Neural progenitor cell (in vitro differentiated cells): ENCODE measurements around the gene PFDN6. TPM values are rescaled to one million over a fixed set of nuclear protein-coding genes. Genes with fewer than 3 reads are reported as not detected.

Experiments
- DNase-seq: peaks from one replicate; pipeline ENCODE4 v3.0.0-alpha.2; 2016; ENCODE audit warnings: low spot score
- H2AFZ ChIP-seq: fragments of 200-600 bp; sonication (generic); replicated peaks from 2 replicates; pipeline ENCODE4 v1.6.1; 2016; ENCODE audit warnings: antibody characterized with exemption
- H3F3A ChIP-seq: fragments of 200-600 bp; sonication (generic); 2 replicates; pipeline ENCODE4 v1.6.1; 2016; ENCODE audit warnings: antibody characterized with exemption, low read depth
- H3K27ac ChIP-seq: fragments of 200-600 bp; sonication (generic); 2 replicates; pipeline ENCODE4 v1.5.1; 2016; ENCODE audit warnings: mild to moderate bottlenecking
- H3K27me3 ChIP-seq: fragments of 200-600 bp; sonication (generic); 2 replicates; pipeline ENCODE4 v1.6.1; 2016; ENCODE audit warnings: mild to moderate bottlenecking, moderate library complexity
- H3K36me3 ChIP-seq: fragments of 200-600 bp; sonication (generic); 2 replicates; pipeline ENCODE4 v1.5.1; 2016
- H3K4me1 ChIP-seq: fragments of 200-600 bp; sonication (generic); 2 replicates; pipeline ENCODE4 v1.6.1; 2016; ENCODE audit warnings: mixed run types
- H3K4me2 ChIP-seq: fragments of 200-600 bp; sonication (generic); 2 replicates; pipeline ENCODE4 v1.6.1; 2016
- H3K4me3 ChIP-seq: fragments of 200-600 bp; sonication (generic); 2 replicates; pipeline ENCODE4 v1.5.1; 2016
- H3K79me2 ChIP-seq: fragments of 200-600 bp; sonication (generic); 2 replicates; pipeline ENCODE4 v1.6.1; 2016; ENCODE audit warnings: low read depth
- H3K9ac ChIP-seq: fragments of 200-600 bp; sonication (generic); 2 replicates; pipeline ENCODE4 v1.6.1; 2016
- H3K9me3 ChIP-seq: fragments of 200-600 bp; sonication (generic); 2 replicates; pipeline ENCODE4 v1.5.1; 2016; ENCODE audit warnings: low read depth
- H4K20me1 ChIP-seq: fragments of 200-600 bp; sonication (generic); 2 replicates; pipeline ENCODE4 v1.6.1; 2016; ENCODE audit warnings: low read depth
- H3K27ac Mint-ChIP-seq: 3 replicates; pipeline ENCODE4 v1.8.0; 2021; ENCODE audit warnings: mixed read lengths
- H3K27me3 Mint-ChIP-seq: 2 replicates; pipeline ENCODE4 v1.8.0; 2022; ENCODE audit warnings: low read depth, mild to moderate bottlenecking, inconsistent platforms, moderate library complexity, mixed read lengths; ENCODE audit not compliant: insufficient read depth
- H3K36me3 Mint-ChIP-seq: 3 replicates; pipeline ENCODE4 v1.8.0; 2021; ENCODE audit warnings: mixed read lengths
- H3K4me1 Mint-ChIP-seq: 3 replicates; pipeline ENCODE4 v1.8.0; 2021; ENCODE audit warnings: mixed read lengths
- H3K4me3 Mint-ChIP-seq: 3 replicates; pipeline ENCODE4 v1.8.0; 2021; ENCODE audit warnings: mild to moderate bottlenecking, moderate library complexity, mixed read lengths
- H3K9me3 Mint-ChIP-seq: 3 replicates; pipeline ENCODE4 v1.8.0; 2020; ENCODE audit warnings: mixed read lengths
- CTCF ChIP-seq: fragments of 200-600 bp; sonication (generic); IDR thresholded peaks from 2 replicates; pipeline ENCODE4 v1.5.1; 2017; ENCODE audit warnings: antibody characterized with exemption, mild to moderate bottlenecking
- EZH2 ChIP-seq: fragments of 200-600 bp; sonication (generic); IDR thresholded peaks from 2 replicates; pipeline ENCODE4 v1.6.1; 2017; ENCODE audit warnings: antibody characterized with exemption, mild to moderate bottlenecking, moderate library complexity
- EZH2phosphoT487 ChIP-seq: fragments of 200-600 bp; sonication (generic); IDR thresholded peaks from 2 replicates; pipeline ENCODE4 v1.6.1; 2017; ENCODE audit warnings: antibody characterized with exemption
- total RNA-seq: library from RNA; depleted of rRNA; stranded (reverse); fragments of >200 nt; gene quantifications from 2 replicates; pipeline ENCODE4 v1.2.3, GENCODE V29; 2015; ENCODE audit warnings: low replicate concordance

PFDN6 gene
- total RNA-seq, 1 donor from 2014 or later, result 35.6 TPM

GRCh38 chr6:33247977-33248642 lies 41.3 kb upstream of the PFDN6 start:
- peak overlapping the region; percentile 47 for H3K27ac Mint-ChIP-seq
- DNase-seq, result peak; percentile 94
- peaks cover 20% of the 10 kb centered on the region for H3F3A ChIP-seq
- H3K36me3 ChIP-seq, result no peaks in the 10 kb centered on the region
- H3K4me1 Mint-ChIP-seq, result peaks cover 27% of the 10 kb centered on the region
- H3K27me3 ChIP-seq, result peaks cover 50% of the 10 kb centered on the region
- no peak overlapping the region for H3K9ac ChIP-seq
- TF ChIP-seq EZH2, result no peak
- TF ChIP-seq CTCF, result peak; percentile 86
- TF ChIP-seq EZH2phosphoT487, result no peak
- H3K79me2 ChIP-seq, result no peaks in the 10 kb centered on the region
- H3K27ac ChIP-seq, result no peak overlapping the region
- H3K9me3 ChIP-seq, result no peaks in the 10 kb centered on the region
- H4K20me1 ChIP-seq, result peaks cover 6% of the 10 kb centered on the region
- H3K36me3 Mint-ChIP-seq, result peaks cover 13% of the 10 kb centered on the region
- H3K27me3 Mint-ChIP-seq, result peaks cover 5% of the 10 kb centered on the region
- peak overlapping the region; percentile 95 for H2AFZ ChIP-seq
- H3K4me2 ChIP-seq, result peak overlapping the region; percentile 80
- no peaks in the 10 kb centered on the region for H3K9me3 Mint-ChIP-seq
- peak overlapping the region; percentile 88 for H3K4me3 Mint-ChIP-seq
- peak overlapping the region; percentile 49 for H3K4me3 ChIP-seq
- peaks cover 6% of the 10 kb centered on the region for H3K4me1 ChIP-seq

- Histone ChIP-seq H3K27ac (no peak overlapping the region), H3K4me3 (peak overlapping the region; percentile 49), H4K20me1 (peaks cover 6% of the 10 kb centered on the region), H3K27me3 (peaks cover 45% of the 10 kb centered on the region), H3K4me2 (peak overlapping the region; percentile 80), H3K4me1 (peaks cover 6% of the 10 kb centered on the region), H3K79me2 (no peaks in the 10 kb centered on the region), H3K36me3 (no peaks in the 10 kb centered on the region), H2AFZ (no peak overlapping the region), H3F3A (peaks cover 20% of the 10 kb centered on the region), H3K9ac (no peak overlapping the region), H3K9me3 (no peaks in the 10 kb centered on the region)
- Mint-ChIP-seq H3K4me3 (peak overlapping the region; percentile 88), H3K27me3 (peaks cover 5% of the 10 kb centered on the region), H3K9me3 (no peaks in the 10 kb centered on the region), H3K36me3 (peaks cover 13% of the 10 kb centered on the region), H3K4me1 (peaks cover 27% of the 10 kb centered on the region), H3K27ac (peak overlapping the region; percentile 47)
- DNase-seq, result peak; percentile 41
- TF ChIP-seq EZH2 (peak; percentile 32), EZH2phosphoT487 (no peak)
Measured at GRCh38 chr6:33248643-33248931, 40.8 kb upstream of the PFDN6 start.

GRCh38 chr6:33248932-33249731 lies 40.3 kb upstream of the PFDN6 start:
- H3K36me3 ChIP-seq, result no peaks in the 10 kb centered on the region
- H3K4me2 ChIP-seq, result peak overlapping the region; percentile 80
- peaks cover 6% of the 10 kb centered on the region for H4K20me1 ChIP-seq
- H3F3A ChIP-seq, result peaks cover 20% of the 10 kb centered on the region
- DNase-seq, result peak; percentile 98
- Mint-ChIP-seq H3K36me3 (peaks cover 13% of the 10 kb centered on the region), H3K9me3 (no peaks in the 10 kb centered on the region), H3K27ac (no peak overlapping the region), H3K4me3 (peak overlapping the region; percentile 88), H3K4me1 (peaks cover 27% of the 10 kb centered on the region), H3K27me3 (peaks cover 5% of the 10 kb centered on the region)
- H3K79me2 ChIP-seq, result no peaks in the 10 kb centered on the region
- no peaks in the 10 kb centered on the region for H3K9me3 ChIP-seq
- no peak for TF ChIP-seq EZH2phosphoT487
- peak; percentile 25 for TF ChIP-seq EZH2
- H2AFZ ChIP-seq, result peak overlapping the region; percentile 23
- peaks cover 43% of the 10 kb centered on the region for H3K27me3 ChIP-seq
- peaks cover 6% of the 10 kb centered on the region for H3K4me1 ChIP-seq
- no peak overlapping the region for H3K27ac ChIP-seq
- H3K9ac ChIP-seq, result no peak overlapping the region
- H3K4me3 ChIP-seq, result peak overlapping the region; percentile 49

- TF ChIP-seq EZH2phosphoT487 (no peak), EZH2 (no peak), CTCF (no peak)
- peaks cover 6% of the 10 kb centered on the region for H3K4me1 ChIP-seq
- peak overlapping the region; percentile 88 for H3K4me3 Mint-ChIP-seq
Measured at GRCh38 chr6:33249732-33250630, 39.4 kb upstream of the PFDN6 start.

More at GRCh38 chr6:33249732-33250630, 39.4 kb upstream of the PFDN6 start:
- Histone ChIP-seq H4K20me1 (peaks cover 6% of the 10 kb centered on the region), H2AFZ (peak overlapping the region; percentile 23), H3K9me3 (no peaks in the 10 kb centered on the region), H3K4me2 (peak overlapping the region; percentile 80), H3F3A (peaks cover 20% of the 10 kb centered on the region), H3K79me2 (no peaks in the 10 kb centered on the region), H3K4me3 (peak overlapping the region; percentile 49), H3K9ac (no peak overlapping the region), H3K27ac (no peak overlapping the region), H3K36me3 (no peaks in the 10 kb centered on the region), H3K27me3 (peaks cover 39% of the 10 kb centered on the region)
- no peak for DNase-seq
- H3K27me3 Mint-ChIP-seq, result peaks cover 5% of the 10 kb centered on the region
- no peak overlapping the region for H3K27ac Mint-ChIP-seq
- H3K9me3 Mint-ChIP-seq, result no peaks in the 10 kb centered on the region
- peaks cover 13% of the 10 kb centered on the region for H3K36me3 Mint-ChIP-seq
- peaks cover 27% of the 10 kb centered on the region for H3K4me1 Mint-ChIP-seq
